Urinary bladder (tissue), 4 donors: ENCODE measurements around the gene STK24. TPM values are rescaled to one million over a fixed set of nuclear protein-coding genes. Genes with fewer than 3 reads are reported as not detected.
"Not testable (repeated sequence)": the region's sequence is repeated elsewhere in the genome, so short reads cannot be mapped to it uniquely, and the experiment has no call there.

Source experiments
- DNase-seq: peaks from one replicate; pipeline ENCODE4 v3.0.0-alpha.2; 2015; ENCODE audit errors: extremely low spot score
- H3K27ac ChIP-seq: one replicate; pipeline ENCODE4 v1.5.1; 2013; ENCODE audit warnings: low read depth, mild to moderate bottlenecking, moderate library complexity
- H3K36me3 ChIP-seq: one replicate; pipeline ENCODE4 v1.6.1; 2013; ENCODE audit warnings: mild to moderate bottlenecking, moderate library complexity; ENCODE audit not compliant: insufficient read depth
- H3K4me1 ChIP-seq: one replicate; pipeline ENCODE4 v1.6.1; 2013; ENCODE audit warnings: mild to moderate bottlenecking, moderate library complexity; ENCODE audit not compliant: insufficient read depth
- H3K4me3 ChIP-seq: one replicate; pipeline ENCODE4 v1.5.1; 2013; ENCODE audit warnings: low read depth, low read length
- WGBS: extraction: QIAGEN DNeasy Blood & Tissue Kit; methylation state at CpG from one replicate; pipeline ENCODE4 v1.1.7; 2013; 5-methylcytosine and 5-hydroxymethylcytosine counted together
- polyA plus RNA-seq: library from polyadenylated mRNA; stranded (reverse); fragments of 200-250 nt; gene quantifications from one replicate; pipeline ENCODE4 v1.2.3, GENCODE V29; 2013
- total RNA-seq: library from RNA; depleted of rRNA; stranded (reverse); fragments of >200 nt; gene quantifications from one replicate; pipeline ENCODE4 v1.2.3, GENCODE V29; 2014
- donor health status: healthy with polysubstance abuse.
- donor health status: healthy.

STK24 gene
- total and polyA plus RNA-seq, 2 donors, result 73.4 to 110 TPM

DNA sequence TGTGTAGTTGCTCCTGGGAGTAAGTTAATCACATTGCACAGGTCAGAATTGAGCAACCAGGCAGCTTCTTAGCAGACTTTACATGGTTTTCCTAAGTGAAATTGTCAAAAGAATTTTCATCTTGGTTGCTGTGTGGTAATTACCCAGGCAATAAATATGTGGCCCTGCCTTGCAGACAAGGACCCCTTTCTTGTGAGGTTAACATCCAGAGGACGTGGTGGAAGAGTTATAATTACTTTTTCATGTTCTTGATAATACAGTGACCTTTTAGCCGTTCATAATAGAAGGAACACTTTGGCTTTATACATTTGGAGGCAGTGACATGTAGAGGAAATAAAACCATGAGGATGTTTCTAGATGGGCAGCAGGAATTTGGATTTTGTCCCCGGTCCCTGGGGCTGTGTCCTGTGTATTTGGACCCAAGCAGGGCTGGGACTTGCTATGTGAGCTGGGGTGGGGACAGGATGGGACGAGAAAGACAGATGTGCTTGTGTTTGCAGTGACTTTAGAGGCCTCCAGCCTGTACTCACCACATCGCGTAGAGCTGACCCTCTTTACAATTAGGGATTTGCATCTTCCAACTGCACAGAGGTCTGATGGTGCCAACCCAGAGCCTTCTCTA, 156.2 kb downstream of the STK24 start:
- Histone ChIP-seq H3K4me3 (no peak overlapping the region), H3K27ac (no peak overlapping the region), H3K36me3 (no peaks in the 10 kb centered on the region), H3K4me1 (no peaks in the 10 kb centered on the region)
- WGBS, result 89% methylated on average over 6 of the region's 6 CpGs
- DNase-seq, result no peak

DNA sequence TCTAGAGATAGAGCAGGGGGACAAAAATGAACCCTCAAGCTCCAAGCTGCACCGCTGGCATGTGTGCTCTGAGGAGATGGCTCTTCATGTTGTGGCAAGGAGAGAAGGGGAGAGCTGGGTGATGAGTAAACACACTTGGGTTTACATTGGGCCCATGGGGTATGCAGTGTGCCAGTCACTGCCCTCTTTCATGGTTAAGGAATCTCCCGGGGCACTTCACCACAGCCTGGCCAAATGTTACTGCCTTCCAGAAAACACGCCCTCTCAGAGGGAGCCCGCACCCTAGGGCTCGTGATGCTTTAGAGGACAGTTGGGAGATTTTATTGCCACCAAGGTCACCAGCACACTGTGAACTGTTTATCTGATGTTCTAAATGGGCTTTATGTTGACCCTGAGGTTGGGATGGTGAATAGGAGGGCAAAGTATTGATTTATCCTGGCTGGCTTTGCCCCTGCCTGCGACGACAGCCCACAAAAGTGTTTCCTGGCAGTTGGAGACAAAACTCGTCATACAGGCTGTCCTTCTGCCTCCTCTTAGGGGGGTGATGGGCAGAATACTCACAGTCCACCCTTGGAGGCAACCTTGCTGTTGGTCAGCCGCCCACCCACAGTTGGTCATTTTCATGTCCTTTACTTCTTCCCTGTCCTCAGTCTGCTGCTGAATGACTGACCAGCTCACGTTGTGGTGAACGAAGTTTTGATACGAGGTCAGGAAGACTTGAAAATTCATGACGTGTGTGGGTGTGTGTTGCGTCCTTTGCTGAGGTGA, 156.9 kb downstream of the STK24 start:
- WGBS, result 90% methylated on average over 14 of the region's 14 CpGs
- no peak overlapping the region for H3K27ac ChIP-seq
- no peaks in the 10 kb centered on the region for H3K4me1 ChIP-seq
- no peaks in the 10 kb centered on the region for H3K36me3 ChIP-seq
- no peak for DNase-seq
- no peak overlapping the region for H3K4me3 ChIP-seq

DNA sequence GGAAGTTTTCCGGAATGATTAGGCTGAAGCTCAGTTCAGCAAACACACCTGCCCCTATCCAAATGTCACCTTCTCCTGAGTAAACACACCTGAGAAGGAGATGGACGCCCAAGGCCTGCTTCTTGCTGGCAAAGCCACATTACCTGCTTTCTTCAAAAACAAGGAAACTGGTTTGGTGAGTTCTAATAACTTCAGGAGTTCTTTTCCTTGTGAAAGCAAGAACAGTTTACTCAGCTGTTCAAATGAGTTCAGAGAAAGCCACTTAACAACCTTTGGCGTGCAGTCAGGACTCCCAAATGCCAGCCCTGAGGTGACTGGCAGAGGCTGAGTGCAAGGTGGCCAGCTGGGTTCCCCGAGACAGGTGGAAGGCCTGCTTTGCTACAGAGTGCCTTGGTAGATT, 160.5 kb downstream of the STK24 start:
- no peak overlapping the region for H3K27ac ChIP-seq
- no peaks in the 10 kb centered on the region for H3K4me1 ChIP-seq
- peak; percentile 66 for DNase-seq
- WGBS, result 92% methylated on average over 4 of the region's 4 CpGs
- no peak overlapping the region for H3K4me3 ChIP-seq
- peaks cover 1% of the 10 kb centered on the region for H3K36me3 ChIP-seq

DNA sequence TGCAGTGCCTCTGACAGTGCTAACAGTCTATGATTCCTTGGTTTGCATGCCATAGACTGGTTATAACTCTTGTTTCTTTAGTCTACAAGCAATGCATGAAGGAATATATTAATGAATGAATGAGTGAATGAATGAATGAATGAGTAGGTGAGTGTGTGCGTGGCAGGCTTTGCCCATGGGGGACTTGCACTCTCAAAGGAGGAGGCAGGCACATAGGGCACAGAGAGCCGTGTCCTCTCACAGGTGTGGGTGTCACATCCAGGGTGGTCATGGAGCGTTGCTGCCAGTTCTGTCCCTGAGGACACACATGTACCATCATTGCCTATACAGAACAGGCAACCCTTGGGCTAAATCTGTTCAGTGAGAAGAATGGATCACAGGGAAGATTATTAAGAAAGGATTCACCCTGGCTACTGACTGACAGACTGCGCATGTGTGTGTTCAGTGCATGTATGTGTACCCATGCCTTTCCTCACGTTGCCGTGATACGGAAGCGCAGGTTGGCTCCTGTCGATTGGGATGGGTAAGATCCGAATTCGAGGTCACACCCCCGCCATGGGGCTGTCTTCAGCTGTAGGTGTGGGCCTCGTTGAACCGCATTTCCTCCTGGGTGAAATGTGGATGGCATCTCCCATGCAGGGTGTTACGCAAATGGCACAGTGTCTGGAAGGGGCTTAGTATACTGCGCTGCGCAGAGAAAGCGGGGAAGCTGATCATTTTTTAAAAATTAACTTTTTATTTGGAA, 161.4 kb downstream of the STK24 start:
- Histone ChIP-seq H3K36me3 (peaks cover 1% of the 10 kb centered on the region), H3K27ac (no peak overlapping the region)
- 97% methylated on average over 18 of the region's 18 CpGs for WGBS

DNA sequence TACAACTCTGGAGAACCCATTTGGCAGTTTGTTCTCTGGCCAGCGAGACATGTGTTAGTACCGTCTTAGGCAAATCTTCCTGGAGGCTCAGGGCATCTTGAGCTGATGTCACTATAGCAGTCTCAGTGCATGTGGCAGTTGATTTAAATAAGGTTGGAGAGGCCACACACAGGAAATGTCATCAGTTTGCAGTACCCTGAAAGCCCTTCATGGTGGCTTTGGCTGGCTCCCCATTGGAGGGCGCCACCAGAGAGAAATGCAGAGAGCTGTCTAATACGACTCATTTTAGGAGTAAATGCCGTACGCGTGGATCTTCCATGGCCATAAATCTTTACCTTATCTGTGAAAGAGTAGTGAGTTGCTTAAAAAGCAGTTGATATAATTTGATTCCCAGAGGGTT, 163.1 kb downstream of the STK24 start:
- no peak overlapping the region for H3K27ac ChIP-seq
- no peak overlapping the region for H3K4me3 ChIP-seq
- peaks cover 1% of the 10 kb centered on the region for H3K36me3 ChIP-seq
- DNase-seq, result no peak
- no peaks in the 10 kb centered on the region for H3K4me1 ChIP-seq
- 89% methylated on average over 7 of the region's 7 CpGs for WGBS

More for the DNA sequence above, 161.4 kb downstream of the STK24 start:
- no peak for DNase-seq
- H3K4me3 ChIP-seq, result no peak overlapping the region
- no peaks in the 10 kb centered on the region for H3K4me1 ChIP-seq

DNA sequence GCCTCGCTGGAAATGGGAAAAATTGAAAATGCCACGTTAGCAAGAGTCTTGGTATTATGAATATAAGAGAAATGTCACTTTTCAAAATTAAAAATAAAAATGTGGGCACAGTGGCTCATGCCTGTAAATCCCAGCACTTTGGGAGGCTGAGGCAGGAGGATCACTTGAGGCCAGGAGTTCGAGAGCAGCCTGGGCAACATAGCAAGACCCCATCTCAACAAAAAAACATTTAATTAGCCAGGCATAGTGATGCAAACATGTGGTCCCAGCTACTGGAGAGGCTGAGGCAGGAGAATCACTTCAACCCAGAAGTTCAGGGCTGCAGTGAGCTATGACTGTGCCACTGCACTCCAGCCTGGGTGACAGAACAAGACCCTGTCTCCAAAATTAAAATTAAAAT, 163.6 kb downstream of the STK24 start:
- DNase-seq, H3K27ac ChIP-seq, H3K4me3 ChIP-seq, H3K4me1 ChIP-seq, H3K36me3 ChIP-seq: not testable (repeated sequence)
- 97% methylated on average over 3 of the region's 3 CpGs for WGBS

DNA sequence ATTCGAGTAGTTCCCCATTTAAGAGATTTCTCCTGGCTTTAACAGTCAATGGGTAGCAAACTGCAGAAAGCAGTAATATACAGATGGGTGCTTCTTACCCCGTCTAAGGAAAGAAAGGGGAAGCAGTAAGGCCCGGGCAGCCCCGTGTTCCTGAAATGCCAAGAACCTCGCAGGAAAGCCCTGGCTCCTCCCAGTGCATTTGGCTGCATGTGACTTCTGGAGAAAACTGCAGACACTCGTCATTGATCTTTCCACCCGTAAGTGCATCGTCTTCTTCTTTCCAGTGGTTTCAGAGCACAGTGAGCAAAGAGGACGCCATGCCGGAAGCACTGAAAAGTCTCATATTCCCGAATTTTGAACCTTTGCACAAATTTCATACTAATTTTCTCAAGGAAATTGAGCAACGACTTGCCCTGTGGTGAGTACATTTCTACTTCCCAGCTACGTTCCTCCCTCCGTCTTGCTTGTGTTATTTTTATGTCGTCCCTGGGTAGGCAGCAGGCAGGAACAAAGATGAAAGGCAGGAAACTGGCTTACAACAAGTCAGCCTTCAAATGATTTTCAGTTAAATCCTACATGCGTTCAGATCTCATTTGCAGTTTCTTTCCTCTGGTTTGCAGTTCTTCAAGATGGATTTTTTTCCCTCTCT, 165.2 kb downstream of the STK24 start:
- Histone ChIP-seq H3K4me1 (no peaks in the 10 kb centered on the region), H3K36me3 (peaks cover 1% of the 10 kb centered on the region), H3K27ac (no peak overlapping the region), H3K4me3 (no peak overlapping the region)
- 67% methylated on average over 16 of the region's 16 CpGs for WGBS
- no peak for DNase-seq

DNA sequence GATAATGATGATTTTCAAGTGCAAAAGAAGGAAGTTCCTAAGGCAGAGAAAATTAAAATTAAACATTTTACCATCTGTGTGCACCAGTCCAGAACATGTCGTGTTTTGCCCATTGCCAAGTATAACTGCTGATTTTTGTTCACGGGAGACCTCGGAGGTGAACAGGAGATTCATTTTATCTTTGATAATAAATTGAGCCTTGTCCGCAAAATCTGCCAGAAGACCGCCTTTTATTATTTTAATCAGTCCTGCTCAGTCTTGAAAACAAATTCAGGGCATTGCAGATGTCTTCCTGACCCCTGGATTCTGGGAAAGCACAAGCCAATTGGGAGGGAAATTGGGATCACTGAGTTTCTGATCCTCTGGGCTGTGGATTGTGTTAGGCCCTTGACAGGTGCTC, 165.9 kb downstream of the STK24 start:
- 86% methylated on average over 5 of the region's 5 CpGs for WGBS
- no peak for DNase-seq
- H3K27ac ChIP-seq, result no peak overlapping the region
- H3K4me1 ChIP-seq, result no peaks in the 10 kb centered on the region
- no peak overlapping the region for H3K4me3 ChIP-seq
- H3K36me3 ChIP-seq, result peaks cover 1% of the 10 kb centered on the region

DNA sequence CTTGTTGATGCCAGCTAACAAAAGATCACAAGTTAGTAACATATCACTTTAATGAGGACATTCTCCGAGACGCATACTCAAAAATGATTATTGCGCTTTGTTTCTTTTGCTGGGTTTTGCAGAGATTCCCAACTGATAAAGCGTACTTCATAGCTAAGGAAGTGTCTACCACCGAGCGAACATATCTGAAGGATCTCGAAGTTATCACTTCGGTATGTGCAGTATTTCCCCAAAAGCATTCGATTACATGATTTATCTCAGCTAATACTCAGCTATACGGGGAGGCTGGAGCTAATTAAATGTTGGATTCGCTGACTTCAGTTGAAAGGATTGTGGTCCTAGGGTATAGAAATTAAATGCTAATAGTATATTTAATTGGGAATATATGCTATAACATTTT, 166.3 kb downstream of the STK24 start:
- peaks cover 1% of the 10 kb centered on the region for H3K36me3 ChIP-seq
- WGBS, result 78% methylated on average over 11 of the region's 11 CpGs
- no peak for DNase-seq
- H3K4me1 ChIP-seq, result no peaks in the 10 kb centered on the region
- H3K4me3 ChIP-seq, result no peak overlapping the region
- H3K27ac ChIP-seq, result no peak overlapping the region

DNA sequence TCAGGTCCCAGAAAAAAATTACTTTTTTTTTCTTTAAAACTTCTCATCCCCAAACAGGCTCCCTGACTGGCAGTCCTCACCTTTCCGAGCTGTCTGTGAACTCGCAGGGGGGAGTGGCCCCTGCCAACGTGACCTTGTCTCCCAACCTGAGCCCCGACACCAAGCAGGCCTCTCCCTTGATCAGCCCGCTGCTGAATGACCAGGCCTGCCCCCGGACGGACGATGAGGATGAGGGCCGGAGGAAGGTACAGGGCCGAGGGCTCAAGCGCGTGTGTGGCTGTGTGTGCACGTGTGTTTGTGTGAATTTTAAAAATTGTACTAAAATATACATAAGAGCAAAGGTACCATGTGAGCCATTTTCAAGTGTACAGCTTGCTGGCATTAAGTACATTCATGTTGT, 167.6 kb downstream of the STK24 start:
- Histone ChIP-seq H3K4me1 (no peaks in the 10 kb centered on the region), H3K4me3 (no peak overlapping the region), H3K36me3 (peaks cover 1% of the 10 kb centered on the region), H3K27ac (no peak overlapping the region)
- WGBS, result 96% methylated on average over 13 of the region's 13 CpGs
- no peak for DNase-seq

DNA sequence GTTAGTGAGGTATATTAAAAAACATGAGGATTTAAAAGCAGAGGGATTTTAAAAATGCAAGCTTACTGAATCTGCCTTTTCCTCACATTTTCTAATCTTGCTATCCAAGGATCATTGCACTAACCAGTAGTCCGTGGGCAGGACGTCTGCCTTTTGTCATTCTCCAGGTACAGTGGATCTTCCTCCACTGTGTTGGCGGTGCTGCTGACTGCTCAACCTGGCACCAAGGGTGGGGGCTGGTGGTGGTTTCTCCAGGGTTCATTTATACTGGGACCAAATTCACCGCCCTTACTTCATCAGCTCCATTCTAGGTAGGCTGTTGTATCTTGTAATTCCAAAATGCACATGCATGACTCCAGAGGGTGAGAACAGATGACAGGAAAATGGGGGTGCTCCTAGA, 169.3 kb downstream of the STK24 start:
- Histone ChIP-seq H3K36me3 (peaks cover 1% of the 10 kb centered on the region), H3K4me3 (no peak overlapping the region), H3K27ac (no peak overlapping the region), H3K4me1 (no peaks in the 10 kb centered on the region)
- 96% methylated on average over 4 of the region's 4 CpGs for WGBS
- no peak for DNase-seq

DNA sequence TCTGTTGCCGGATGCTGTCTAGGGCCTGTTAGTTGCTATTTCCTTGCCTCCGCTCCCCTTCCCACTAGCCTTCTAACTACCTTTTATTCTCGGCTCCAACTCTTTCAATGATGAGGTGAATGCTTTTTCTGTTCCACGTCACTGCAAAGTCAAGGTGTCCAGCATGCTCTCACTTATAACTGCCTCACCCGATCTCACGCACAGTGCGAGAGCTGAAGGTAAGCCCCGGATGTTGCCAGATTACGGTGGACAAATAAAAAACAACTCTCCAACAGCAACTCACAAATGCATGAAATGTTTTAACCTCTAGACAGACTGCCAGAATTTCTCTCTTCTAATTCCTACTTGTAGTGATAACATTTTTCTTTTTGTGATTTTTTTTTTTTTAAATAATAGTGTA, 169.9 kb downstream of the STK24 start:
- Histone ChIP-seq H3K36me3 (peaks cover 1% of the 10 kb centered on the region), H3K4me1 (no peaks in the 10 kb centered on the region), H3K4me3 (no peak overlapping the region), H3K27ac (no peak overlapping the region)
- 94% methylated on average over 9 of the region's 9 CpGs for WGBS
- no peak for DNase-seq

DNA sequence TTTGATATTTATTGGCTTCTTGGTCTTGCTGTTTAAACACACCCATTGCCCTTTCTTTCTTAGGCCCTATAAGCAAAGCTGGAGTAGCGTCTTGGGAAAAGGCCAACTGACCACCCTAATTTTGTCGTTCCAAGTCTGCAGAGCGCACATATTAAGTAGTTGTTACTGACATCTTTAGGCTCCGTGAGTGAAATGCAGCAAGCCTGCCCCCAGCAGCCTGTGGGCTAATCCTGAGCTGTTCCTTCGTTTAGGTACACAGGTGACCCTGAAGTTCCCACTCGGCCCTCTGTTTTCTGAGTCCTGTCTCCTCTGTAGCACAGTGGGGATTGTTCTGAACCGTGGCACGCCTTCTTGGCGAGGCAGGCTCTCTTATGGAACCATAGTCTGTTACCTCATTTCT, 170.5 kb downstream of the STK24 start:
- Histone ChIP-seq H3K4me3 (no peak overlapping the region), H3K36me3 (no peaks in the 10 kb centered on the region), H3K27ac (no peak overlapping the region), H3K4me1 (no peaks in the 10 kb centered on the region)
- WGBS, result 82% methylated on average over 9 of the region's 9 CpGs
- no peak for DNase-seq
